Duodenal mucosa (tissue), 2 donors: ENCODE results near the gene RASGRF1.

Source experiments
- H3K27ac ChIP-seq: one replicate; pipeline ENCODE4 v1.7.0; 2013; ENCODE audit warnings: low read depth, low read length
- H3K27me3 ChIP-seq, 2 donors: one replicate each; pipeline ENCODE4 v1.7.0; 2013; ENCODE audit warnings: low read length in 2 of 2, control low read depth in 1 of 2; ENCODE audit not compliant: insufficient read depth in 2 of 2, control insufficient read depth in 1 of 2
- H3K36me3 ChIP-seq, 2 donors: one replicate each; pipeline ENCODE4 v1.7.0; 2013; ENCODE audit warnings: low read length in 2 of 2, control low read depth in 1 of 2; ENCODE audit not compliant: insufficient read depth in 2 of 2, control insufficient read depth in 1 of 2
- H3K4me1 ChIP-seq, 2 donors: one replicate each; pipeline ENCODE4 v1.7.0; 2013; ENCODE audit warnings: low read length in 2 of 2, control low read depth in 1 of 2; ENCODE audit not compliant: insufficient read depth in 2 of 2, control insufficient read depth in 1 of 2
- H3K4me3 ChIP-seq, 2 donors: one replicate each; pipeline ENCODE4 v1.7.0; 2013; ENCODE audit warnings: low read length in 2 of 2, low read depth in 1 of 2
- H3K9ac ChIP-seq, 2 donors: one replicate each; pipeline ENCODE4 v1.7.0; 2013; ENCODE audit warnings: low read length in 2 of 2, low read depth in 1 of 2
- H3K9me3 ChIP-seq, 2 donors: one replicate each; pipeline ENCODE4 v1.7.0; 2013; ENCODE audit warnings: low read length in 2 of 2, control low read depth in 1 of 2; ENCODE audit not compliant: control insufficient read depth in 1 of 2

The RASGRF1 gene

DNA sequence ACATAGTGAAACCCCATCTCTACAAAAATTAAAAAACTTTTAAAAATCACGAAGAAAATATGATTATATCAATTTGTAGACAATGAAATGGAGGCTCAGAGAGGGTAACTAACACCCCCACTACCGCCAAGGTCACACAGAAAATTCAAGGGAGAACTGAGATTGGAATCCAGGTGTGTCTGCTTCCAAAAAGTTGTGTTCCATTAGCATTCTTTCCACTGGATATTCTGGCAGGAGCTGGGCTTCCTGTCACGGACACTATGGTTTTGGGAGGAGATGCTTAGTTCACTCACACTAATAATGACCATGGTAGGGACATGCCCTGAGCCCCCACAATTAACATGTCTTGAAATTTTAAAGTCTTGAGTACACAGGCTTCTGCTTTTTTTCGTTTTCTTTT, 174.5 kb downstream of the RASGRF1 start:
- H3K27ac ChIP-seq, result no peak overlapping the region
- peaks cover 5 to 39% of the 10 kb centered on the region in 2 donors for H3K36me3 ChIP-seq
- no peaks in the 10 kb centered on the region for H3K9me3 ChIP-seq
- H3K4me1 ChIP-seq, result peaks cover 5 to 23% of the 10 kb centered on the region in 2 donors
- H3K27me3 ChIP-seq, result no peaks in the 10 kb centered on the region
- H3K9ac ChIP-seq, result no peak overlapping the region
- H3K4me3 ChIP-seq, result no peak overlapping the region

DNA sequence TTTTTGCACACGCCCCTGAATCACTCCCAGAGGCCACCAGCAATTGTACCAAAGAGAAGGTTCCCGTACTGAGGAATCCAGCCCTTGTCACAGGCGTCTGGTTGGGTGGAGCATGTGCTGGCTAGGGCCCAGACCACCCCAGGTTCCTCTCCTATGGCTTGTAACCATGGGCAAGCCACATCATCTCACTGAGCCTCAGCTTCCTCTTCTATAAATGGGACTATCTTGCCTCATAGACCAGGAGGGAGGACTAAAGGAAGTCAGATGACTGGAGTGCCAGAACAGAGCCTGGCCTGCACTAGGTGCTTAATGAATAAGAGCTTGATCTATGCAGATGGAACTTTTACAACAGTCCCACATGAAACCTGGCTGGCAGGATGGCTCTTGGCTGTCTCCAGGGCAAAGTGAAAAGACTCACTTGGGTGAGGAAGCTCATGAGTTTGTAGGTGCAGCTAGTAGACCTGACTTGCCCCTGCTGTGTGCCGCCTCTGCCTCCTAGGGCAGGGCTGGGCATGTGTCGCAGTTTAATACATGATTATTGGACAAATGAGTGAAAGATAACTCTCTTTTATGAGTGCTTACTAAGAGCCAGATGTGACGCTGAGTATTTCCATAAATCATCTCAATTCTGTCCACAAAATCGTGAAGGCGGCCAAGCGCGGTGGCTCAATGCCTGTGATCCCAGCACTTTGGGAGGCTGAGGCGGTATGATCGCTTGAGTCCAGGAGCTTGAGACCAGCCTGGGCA, 175.1 kb downstream of the RASGRF1 start:
- Histone ChIP-seq H3K36me3 (peaks cover 5 to 41% of the 10 kb centered on the region in 2 donors), H3K4me1 (peaks cover 5 to 23% of the 10 kb centered on the region in 2 donors), H3K9me3 (no peaks in the 10 kb centered on the region), H3K27me3 (no peaks in the 10 kb centered on the region), H3K4me3 (no peak overlapping the region), H3K9ac (no peak overlapping the region), H3K27ac (no peak overlapping the region)

DNA sequence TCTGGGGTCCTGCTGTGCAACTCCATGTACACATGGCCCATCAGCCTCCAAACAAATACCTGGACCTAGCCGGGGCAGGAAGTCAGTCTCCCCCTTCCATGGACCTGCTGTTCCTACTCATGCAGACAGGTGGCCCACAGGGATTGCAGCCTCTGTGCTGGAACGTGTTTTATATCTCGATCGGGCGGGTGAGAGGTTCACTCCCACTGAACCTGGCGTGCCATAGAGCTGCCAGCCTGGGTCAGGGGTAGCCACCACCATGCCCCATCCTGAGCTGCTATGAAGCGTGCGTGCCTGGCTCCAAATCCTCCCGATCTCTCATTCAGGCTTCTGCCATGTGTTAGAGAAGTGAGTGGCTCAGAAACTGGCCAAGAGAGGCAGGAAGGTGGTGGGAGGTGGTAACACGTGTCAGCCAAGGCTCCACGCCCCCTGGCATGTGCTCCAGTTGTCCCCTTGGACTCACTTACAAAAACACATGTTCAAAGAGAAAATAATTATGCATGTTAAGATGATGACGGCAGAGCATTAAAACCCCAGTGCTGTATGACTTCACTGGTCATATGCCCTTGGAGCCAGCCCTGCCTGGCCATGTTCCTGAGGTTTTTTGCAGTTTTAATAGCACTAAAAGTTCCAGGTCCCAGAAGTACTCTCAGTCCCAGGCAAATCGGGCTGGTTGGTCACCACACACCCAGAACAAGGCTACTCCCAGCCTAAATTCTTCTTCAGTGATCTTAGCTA, 176.4 kb downstream of the RASGRF1 start:
- Histone ChIP-seq H3K9ac (no peak overlapping the region), H3K36me3 (peaks cover 8 to 41% of the 10 kb centered on the region in 2 donors), H3K4me3 (no peak overlapping the region), H3K9me3 (no peaks in the 10 kb centered on the region), H3K27ac (no peak overlapping the region), H3K27me3 (no peaks in the 10 kb centered on the region), H3K4me1 (peaks cover 5 to 23% of the 10 kb centered on the region in 2 donors)

DNA sequence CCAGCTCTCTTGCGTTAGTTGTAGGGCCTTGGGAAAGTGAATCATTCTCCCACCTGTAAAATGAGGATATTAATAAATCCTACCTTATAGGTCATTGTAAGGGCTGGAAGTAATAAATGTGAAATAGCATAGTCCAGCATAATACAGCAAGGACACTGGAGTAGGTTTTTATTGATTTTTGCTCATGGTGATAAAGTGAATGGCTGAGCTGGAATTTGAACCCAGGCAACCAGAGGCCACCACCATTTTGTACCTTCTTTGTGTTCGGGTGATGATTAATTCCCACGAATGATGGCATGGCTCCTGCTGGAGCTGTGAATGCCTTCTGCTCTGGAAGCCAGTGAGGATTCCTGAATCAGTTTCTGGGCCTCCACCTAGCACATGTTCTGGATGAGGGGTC, 177.6 kb downstream of the RASGRF1 start:
- Histone ChIP-seq H3K9ac (no peak overlapping the region), H3K4me3 (no peak overlapping the region), H3K36me3 (peaks cover 8 to 40% of the 10 kb centered on the region in 2 donors), H3K4me1 (peaks cover 5 to 23% of the 10 kb centered on the region in 2 donors), H3K27ac (no peak overlapping the region), H3K27me3 (no peaks in the 10 kb centered on the region), H3K9me3 (no peaks in the 10 kb centered on the region)

DNA sequence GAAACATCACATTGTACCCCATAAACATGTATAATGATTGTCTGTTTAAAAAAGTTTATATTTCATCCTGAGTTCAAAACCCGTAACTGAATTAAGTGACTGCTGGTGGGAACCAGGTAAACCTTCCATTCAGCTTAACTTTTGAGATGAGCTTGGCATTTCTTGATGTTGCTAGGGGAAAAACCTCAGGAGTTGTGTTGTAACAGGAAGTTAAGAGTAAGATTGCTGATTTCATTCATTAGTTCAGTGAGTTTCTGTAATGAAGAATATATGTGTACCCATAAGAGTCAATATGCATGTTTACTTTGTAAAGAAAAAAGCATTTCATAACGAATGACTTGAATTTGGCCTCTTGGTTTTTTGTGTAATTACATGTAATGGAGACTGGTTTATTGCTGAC, 178.3 kb downstream of the RASGRF1 start:
- H3K9me3 ChIP-seq, result no peaks in the 10 kb centered on the region
- H3K4me1 ChIP-seq, result peaks cover 5 to 23% of the 10 kb centered on the region in 2 donors
- H3K27me3 ChIP-seq, result no peaks in the 10 kb centered on the region
- no peak overlapping the region for H3K27ac ChIP-seq
- H3K36me3 ChIP-seq, result peaks cover 11 to 41% of the 10 kb centered on the region in 2 donors
- no peak overlapping the region for H3K9ac ChIP-seq
- H3K4me3 ChIP-seq, result no peak overlapping the region

DNA sequence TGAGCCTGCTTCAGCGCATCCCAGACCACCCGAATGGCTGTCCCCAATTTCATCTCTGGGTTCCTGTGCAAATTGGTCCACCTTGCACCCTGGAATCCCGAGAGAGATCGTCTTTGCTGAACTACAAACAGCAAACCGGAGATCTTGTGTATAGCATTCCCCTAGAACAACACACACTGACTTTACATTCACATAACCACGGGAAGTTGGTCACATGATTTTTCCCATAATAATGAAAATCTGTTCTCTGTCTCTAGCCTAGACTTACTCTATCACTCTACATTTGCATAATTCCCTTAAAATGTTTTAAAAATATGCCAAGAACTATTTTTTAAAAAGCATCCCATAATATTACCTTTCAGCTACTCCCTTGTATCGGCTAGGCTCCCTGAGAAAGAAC, 180.3 kb downstream of the RASGRF1 start:
- H3K27ac ChIP-seq, result no peak overlapping the region

More for the DNA sequence above, 180.3 kb downstream of the RASGRF1 start:
- H3K4me1 ChIP-seq, result peaks cover 5 to 23% of the 10 kb centered on the region in 2 donors
- H3K9ac ChIP-seq, result no peak overlapping the region
- no peaks in the 10 kb centered on the region for H3K27me3 ChIP-seq
- peaks cover 19 to 60% of the 10 kb centered on the region in 2 donors for H3K36me3 ChIP-seq
- no peaks in the 10 kb centered on the region for H3K9me3 ChIP-seq
- H3K4me3 ChIP-seq, result no peak overlapping the region
